Measurements from ENCODE around the gene AMN1.

Gene AMN1

GRCh38 chr12:31631809-31632208, 97.0 kb downstream of the AMN1 start:
- H3K4me3 Mint-ChIP-seq, result no peak overlapping the region
- ATAC-seq (replicated peaks; ENCODE audit: extremely low read depth, poor library complexity, severe bottlenecking) (no peak), DNase-seq (ENCODE audit: low spot score in 2 of 2) (no peak)
- H3K36me3 Mint-ChIP-seq (ENCODE audit: insufficient read depth), result peaks cover 2% of the 10 kb centered on the region
- peaks cover 8% of the 10 kb centered on the region for H3K4me1 Mint-ChIP-seq
- no peak overlapping the region for H3K27ac Mint-ChIP-seq (ENCODE audit: low read depth)
- H3K27me3 Mint-ChIP-seq, result peaks cover 25% of the 10 kb centered on the region
- no peaks in the 10 kb centered on the region for H3K9me3 Mint-ChIP-seq

GRCh38 chr12:31631023-31631724, 97.6 kb downstream of the AMN1 start:
- H3K4me1 Mint-ChIP-seq, result peaks cover 2% of the 10 kb centered on the region
- no peak overlapping the region for H3K27ac Mint-ChIP-seq (ENCODE audit: low read depth)
- H3K4me3 Mint-ChIP-seq, result no peak overlapping the region
- peaks cover 31% of the 10 kb centered on the region for H3K27me3 Mint-ChIP-seq
- H3K36me3 Mint-ChIP-seq (ENCODE audit: insufficient read depth), result no peaks in the 10 kb centered on the region
- DNase-seq (ENCODE audit: low spot score in 2 of 2), result no peak
- no peaks in the 10 kb centered on the region for H3K9me3 Mint-ChIP-seq
- no peak for ATAC-seq (replicated peaks; ENCODE audit: extremely low read depth, poor library complexity, severe bottlenecking)

- DNase-seq (ENCODE audit: low spot score in 2 of 2) (no peak), ATAC-seq (replicated peaks; ENCODE audit: extremely low read depth, poor library complexity, severe bottlenecking) (no peak)
- no peaks in the 10 kb centered on the region for H3K36me3 Mint-ChIP-seq (ENCODE audit: insufficient read depth)
- peaks cover 33% of the 10 kb centered on the region for H3K27me3 Mint-ChIP-seq
- H3K27ac Mint-ChIP-seq (ENCODE audit: low read depth), result no peak overlapping the region
- H3K9me3 Mint-ChIP-seq, result no peaks in the 10 kb centered on the region
- no peak overlapping the region for H3K4me3 Mint-ChIP-seq
- H3K4me1 Mint-ChIP-seq, result no peaks in the 10 kb centered on the region
These were observed 98.8 kb downstream of the AMN1 start for GRCh38 chr12:31629756-31630732.

GRCh38 chr12:31627456-31628054, 101.3 kb downstream of the AMN1 start:
- Mint-ChIP-seq H3K36me3 (ENCODE audit: insufficient read depth) (no peaks in the 10 kb centered on the region), H3K9me3 (no peaks in the 10 kb centered on the region), H3K4me1 (no peaks in the 10 kb centered on the region), H3K27ac (ENCODE audit: low read depth) (no peak overlapping the region), H3K4me3 (no peak overlapping the region), H3K27me3 (peaks cover 26% of the 10 kb centered on the region)
- DNase-seq (ENCODE audit: low spot score in 2 of 2) (no peak), ATAC-seq (replicated peaks; ENCODE audit: extremely low read depth, poor library complexity, severe bottlenecking) (no peak)

GRCh38 chr12:31626270-31626995, 102.4 kb downstream of the AMN1 start:
- Mint-ChIP-seq H3K27ac (ENCODE audit: low read depth) (no peak overlapping the region), H3K27me3 (peaks cover 20% of the 10 kb centered on the region), H3K9me3 (no peaks in the 10 kb centered on the region), H3K4me1 (no peaks in the 10 kb centered on the region), H3K36me3 (ENCODE audit: insufficient read depth) (no peaks in the 10 kb centered on the region), H3K4me3 (no peak overlapping the region)
- ATAC-seq (replicated peaks; ENCODE audit: extremely low read depth, poor library complexity, severe bottlenecking), result no peak
- DNase-seq (ENCODE audit: low spot score in 2 of 2), result no peak

- peaks cover 22% of the 10 kb centered on the region for H3K27me3 Mint-ChIP-seq
- H3K27ac Mint-ChIP-seq (ENCODE audit: low read depth), result no peak overlapping the region
- no peaks in the 10 kb centered on the region for H3K4me1 Mint-ChIP-seq
- DNase-seq (ENCODE audit: low spot score in 2 of 2) (no peak), ATAC-seq (replicated peaks; ENCODE audit: extremely low read depth, poor library complexity, severe bottlenecking) (no peak)
- H3K36me3 Mint-ChIP-seq (ENCODE audit: insufficient read depth), result no peaks in the 10 kb centered on the region
- H3K4me3 Mint-ChIP-seq, result no peak overlapping the region
- no peaks in the 10 kb centered on the region for H3K9me3 Mint-ChIP-seq
These were observed 106.8 kb downstream of the AMN1 start for GRCh38 chr12:31622038-31622437.

All from central memory CD8-positive, alpha-beta T cell (primary cell).